ENCODE measurements around the gene ANXA2. TPM values are rescaled to one million over a fixed set of nuclear protein-coding genes. Genes with fewer than 3 reads are reported as not detected.

The ANXA2 gene
- total RNA-seq, 4 donors from 2014 or later = 376 to 811 (median 549) TPM

DNA sequence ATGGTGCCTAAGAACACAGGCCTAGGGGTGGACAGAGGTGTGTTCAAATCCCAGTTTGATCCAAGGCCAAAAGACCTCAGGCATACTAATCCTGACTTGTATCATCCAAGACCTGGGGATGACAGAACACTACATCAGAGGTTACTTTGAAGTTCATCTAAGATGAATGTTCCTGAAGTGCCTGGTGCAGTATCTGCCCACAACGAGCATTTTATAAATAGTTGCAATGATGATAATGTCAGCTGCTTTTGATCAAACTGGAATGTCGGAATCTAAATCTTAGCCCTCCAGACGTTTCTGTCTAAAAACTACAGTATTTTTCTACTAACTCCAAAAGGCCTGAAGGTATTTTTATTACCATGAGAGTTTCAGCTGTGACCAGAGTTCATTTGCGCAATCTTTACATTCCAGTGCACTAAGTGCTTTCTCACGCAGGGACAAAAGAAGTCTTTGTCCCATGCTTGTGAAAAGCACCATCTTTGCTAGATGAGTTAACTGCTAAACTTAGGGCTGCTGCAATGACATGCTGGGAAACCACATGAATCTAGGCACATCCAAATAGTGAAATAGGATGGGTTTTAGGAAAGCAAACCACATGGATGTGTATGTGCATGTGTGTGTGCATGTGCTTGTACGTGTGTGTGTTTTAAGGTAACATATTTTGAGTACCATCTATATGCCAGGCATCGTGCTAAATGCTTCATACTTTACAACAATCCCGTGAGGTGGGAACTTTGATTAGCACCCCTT is 18.1 kb downstream of the ANXA2 start:
- no peaks in the 10 kb centered on the region for H3K9me3 ChIP-seq
- no peak for TF ChIP-seq POLR2A (IDR thresholded peaks at IDR 0.05)
- TF ChIP-seq, protein P1, sequence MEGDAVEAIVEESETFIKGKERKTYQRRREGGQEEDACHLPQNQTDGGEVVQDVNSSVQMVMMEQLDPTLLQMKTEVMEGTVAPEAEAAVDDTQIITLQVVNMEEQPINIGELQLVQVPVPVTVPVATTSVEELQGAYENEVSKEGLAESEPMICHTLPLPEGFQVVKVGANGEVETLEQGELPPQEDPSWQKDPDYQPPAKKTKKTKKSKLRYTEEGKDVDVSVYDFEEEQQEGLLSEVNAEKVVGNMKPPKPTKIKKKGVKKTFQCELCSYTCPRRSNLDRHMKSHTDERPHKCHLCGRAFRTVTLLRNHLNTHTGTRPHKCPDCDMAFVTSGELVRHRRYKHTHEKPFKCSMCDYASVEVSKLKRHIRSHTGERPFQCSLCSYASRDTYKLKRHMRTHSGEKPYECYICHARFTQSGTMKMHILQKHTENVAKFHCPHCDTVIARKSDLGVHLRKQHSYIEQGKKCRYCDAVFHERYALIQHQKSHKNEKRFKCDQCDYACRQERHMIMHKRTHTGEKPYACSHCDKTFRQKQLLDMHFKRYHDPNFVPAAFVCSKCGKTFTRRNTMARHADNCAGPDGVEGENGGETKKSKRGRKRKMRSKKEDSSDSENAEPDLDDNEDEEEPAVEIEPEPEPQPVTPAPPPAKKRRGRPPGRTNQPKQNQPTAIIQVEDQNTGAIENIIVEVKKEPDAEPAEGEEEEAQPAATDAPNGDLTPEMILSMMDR (IDR thresholded peaks at IDR 0.05) = no peak
- no peak overlapping the region for H3K4me3 ChIP-seq
- no peaks in the 10 kb centered on the region for H3K27me3 ChIP-seq
- no peaks in the 10 kb centered on the region for H3K4me1 ChIP-seq
- intact Hi-C loops (cut with DNase I; ENCODE audit: low total_unique reads) = no loop called here
- no peaks in the 10 kb centered on the region for H3K36me3 ChIP-seq
- H3K27ac ChIP-seq = no peak overlapping the region
- no peak for DNase-seq

DNA sequence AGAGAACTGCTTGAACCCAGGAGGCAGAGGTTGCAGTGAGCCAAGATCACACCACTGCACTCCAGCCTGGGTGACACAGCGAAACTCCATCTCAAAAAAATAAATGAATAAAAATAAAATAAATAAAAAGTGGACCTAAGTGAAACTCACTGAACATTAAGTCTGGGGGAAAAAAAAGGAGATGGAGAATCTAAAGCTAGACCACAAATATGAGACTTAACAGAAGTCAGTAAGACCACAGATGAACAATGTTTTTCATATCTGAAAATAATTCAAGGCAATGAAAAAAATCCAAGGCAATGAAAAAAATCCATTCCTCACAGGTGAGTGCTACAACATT is 18.6 kb downstream of the ANXA2 start:
- no peaks in the 10 kb centered on the region for H3K36me3 ChIP-seq
- no peak overlapping the region for H3K4me3 ChIP-seq
- DNase-seq = no peak
- no peaks in the 10 kb centered on the region for H3K9me3 ChIP-seq
- TF ChIP-seq, protein P1 (IDR thresholded peaks at IDR 0.05) = no peak
- no peak for TF ChIP-seq POLR2A (IDR thresholded peaks at IDR 0.05)
- intact Hi-C loops (cut with DNase I; ENCODE audit: low total_unique reads) = no loop called here
- H3K27ac ChIP-seq = no peak overlapping the region
- no peaks in the 10 kb centered on the region for H3K4me1 ChIP-seq
- H3K27me3 ChIP-seq = no peaks in the 10 kb centered on the region

DNA sequence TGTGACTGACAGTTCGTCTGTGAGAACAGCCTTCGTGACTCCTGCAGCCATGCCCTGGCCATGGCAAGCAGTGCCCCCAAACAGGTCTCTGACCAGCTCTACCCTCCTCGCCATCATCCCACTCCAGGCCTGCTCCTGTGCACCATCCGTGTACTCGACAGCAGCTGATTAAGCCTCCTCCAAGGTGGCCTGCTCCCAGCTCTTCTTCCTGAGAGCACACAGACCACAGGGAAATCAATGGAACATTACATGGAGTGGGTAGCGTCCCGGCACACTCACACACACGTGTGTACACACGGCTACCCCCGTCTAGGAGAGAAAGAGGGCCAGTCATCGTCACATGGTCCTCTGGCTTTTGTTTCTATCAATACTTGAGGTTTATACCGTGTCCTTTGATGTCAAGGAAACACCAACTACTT is 21.1 kb downstream of the ANXA2 start:
- Histone ChIP-seq H3K36me3 (no peaks in the 10 kb centered on the region), H3K4me1 (peaks cover 0 to 8% of the 10 kb centered on the region in 2 donors), H3K27ac (no peak overlapping the region), H3K27me3 (no peaks in the 10 kb centered on the region), H3K4me3 (no peak overlapping the region), H3K9me3 (no peaks in the 10 kb centered on the region)
- TF ChIP-seq, protein P1 (IDR thresholded peaks at IDR 0.05) = no peak
- TF ChIP-seq POLR2A (IDR thresholded peaks at IDR 0.05) = no peak
- no peak for DNase-seq
- intact Hi-C loops (cut with DNase I; ENCODE audit: low total_unique reads) = no loop called here

DNA sequence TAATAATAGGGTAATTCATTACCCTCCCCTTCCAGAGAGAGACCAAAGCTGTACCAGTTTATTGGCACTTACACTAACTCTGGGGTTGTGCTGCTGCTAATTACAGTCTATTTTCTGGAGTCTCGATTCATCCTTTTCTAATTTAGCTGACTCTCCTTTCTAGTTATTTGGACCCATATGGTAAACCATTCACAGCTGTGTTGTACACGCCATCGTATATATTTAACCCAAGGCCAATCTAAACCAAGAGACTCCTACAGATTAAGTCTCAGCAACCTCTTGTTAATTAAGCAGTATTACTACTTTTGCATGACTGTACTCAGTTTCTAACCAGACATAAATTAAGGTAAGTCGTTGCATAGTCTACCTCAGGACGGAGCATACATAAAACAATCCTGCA is 22.5 kb downstream of the ANXA2 start:
- Histone ChIP-seq H3K9me3 (no peaks in the 10 kb centered on the region), H3K4me1 (peaks cover 0 to 9% of the 10 kb centered on the region in 2 donors), H3K27ac (peak overlapping the region in 1 of 2 donors; percentile 50), H3K4me3 (no peak overlapping the region), H3K36me3 (no peaks in the 10 kb centered on the region), H3K27me3 (no peaks in the 10 kb centered on the region)
- DNase-seq = no peak
- no peak for TF ChIP-seq POLR2A (IDR thresholded peaks at IDR 0.05)
- TF ChIP-seq, protein P1 (IDR thresholded peaks at IDR 0.05) = no peak
- intact Hi-C loops (cut with DNase I; ENCODE audit: low total_unique reads) = no loop called here

DNA sequence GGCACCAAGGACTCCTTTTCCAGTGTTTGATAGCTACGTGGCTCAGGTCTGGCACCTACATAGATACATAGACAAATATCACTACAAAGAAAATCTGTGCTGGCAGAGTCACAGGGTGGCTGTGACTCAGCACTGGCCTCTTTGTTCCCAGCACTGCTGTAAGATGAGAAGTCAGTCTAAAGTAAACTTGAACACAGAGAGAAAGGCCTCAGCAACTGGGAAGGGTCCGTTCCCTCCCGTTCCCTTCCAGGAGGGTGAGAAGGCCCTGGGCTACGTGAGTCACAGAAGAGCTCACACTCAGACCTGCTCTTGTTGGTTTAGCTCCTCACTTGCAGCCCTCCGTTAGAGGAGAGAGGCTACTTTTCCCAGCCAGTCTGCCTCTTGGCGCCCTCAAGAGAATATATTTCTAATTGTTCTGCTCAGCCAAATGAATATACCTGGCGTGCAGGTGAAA is 23.1 kb downstream of the ANXA2 start:
- H3K4me3 ChIP-seq = no peak overlapping the region
- no peaks in the 10 kb centered on the region for H3K36me3 ChIP-seq
- no peaks in the 10 kb centered on the region for H3K9me3 ChIP-seq
- TF ChIP-seq, protein P1 (IDR thresholded peaks at IDR 0.05) = no peak
- no peak for TF ChIP-seq POLR2A (IDR thresholded peaks at IDR 0.05)
- peaks cover 0 to 9% of the 10 kb centered on the region in 2 donors for H3K4me1 ChIP-seq
- intact Hi-C loops (cut with DNase I; ENCODE audit: low total_unique reads) = no loop called here
- DNase-seq = no peak
- H3K27me3 ChIP-seq = no peaks in the 10 kb centered on the region
- H3K27ac ChIP-seq = peak overlapping the region; percentile 14 to 50
